GM12865 (cell line): ENCODE data around the gene C5AR2.

Experiments used
- DNase-seq: peaks from one replicate; pipeline ENCODE4 v3.0.0; 2010; ENCODE audit warnings: low read depth
- H3K4me3 ChIP-seq: 2 replicates; pipeline ENCODE4 v1.5.1; 2011; ENCODE audit warnings: mild to moderate bottlenecking, low read depth, low read length, control low read depth
- CTCF ChIP-seq: IDR thresholded peaks from 2 replicates; pipeline ENCODE4 v1.5.1; 2011; ENCODE audit warnings: low read length, control low read depth, low read depth, inconsistent platforms; ENCODE audit not compliant: insufficient read depth; ENCODE audit errors: missing control alignments

C5AR2 gene

GRCh38 chr19:47374876-47375693, 43.1 kb downstream of the C5AR2 start:
- no peak for DNase-seq
- H3K4me3 ChIP-seq = no peak overlapping the region
- no peak for TF ChIP-seq CTCF

GRCh38 chr19:47375694-47376588, 44.0 kb downstream of the C5AR2 start:
- TF ChIP-seq CTCF = no peak
- no peak for DNase-seq
- H3K4me3 ChIP-seq = no peak overlapping the region

GRCh38 chr19:47376589-47377144, 44.7 kb downstream of the C5AR2 start:
- TF ChIP-seq CTCF = no peak
- DNase-seq = no peak
- no peak overlapping the region for H3K4me3 ChIP-seq

GRCh38 chr19:47377208-47377701, 45.3 kb downstream of the C5AR2 start:
- no peak for TF ChIP-seq CTCF
- H3K4me3 ChIP-seq = no peak overlapping the region
- no peak for DNase-seq

- H3K4me3 ChIP-seq = no peak overlapping the region
- no peak for DNase-seq
- no peak for TF ChIP-seq CTCF
Observed at GRCh38 chr19:47377801-47378200, 45.8 kb downstream of the C5AR2 start.

- H3K4me3 ChIP-seq = no peak overlapping the region
- no peak for DNase-seq
- TF ChIP-seq CTCF = no peak
Observed at GRCh38 chr19:47378246-47378645, 46.3 kb downstream of the C5AR2 start.
